ENCODE measurements around the gene FLII.

FLII gene

GRCh38 chr17:18267366-18267765 lies 8.8 kb upstream of the FLII start:
- no peaks in the 10 kb centered on the region for H3K27me3 Mint-ChIP-seq
- H3K4me1 Mint-ChIP-seq (ENCODE audit: low read depth): peaks cover 20% of the 10 kb centered on the region
- H3K4me3 Mint-ChIP-seq: no peak overlapping the region
- DNase-seq: no peak
- peaks cover 37% of the 10 kb centered on the region for H3K36me3 Mint-ChIP-seq (ENCODE audit: low read depth)
- H3K9me3 Mint-ChIP-seq: no peaks in the 10 kb centered on the region
- H3K27ac Mint-ChIP-seq: peak overlapping the region; percentile 9

- Mint-ChIP-seq H3K9me3 (no peaks in the 10 kb centered on the region), H3K27ac (no peak overlapping the region), H3K4me3 (no peak overlapping the region), H3K4me1 (ENCODE audit: low read depth) (peaks cover 39% of the 10 kb centered on the region), H3K27me3 (no peaks in the 10 kb centered on the region), H3K36me3 (ENCODE audit: low read depth) (peaks cover 18% of the 10 kb centered on the region)
- DNase-seq: no peak
Observed at GRCh38 chr17:18263885-18264682, 5.5 kb upstream of the FLII start.

- peaks cover 21% of the 10 kb centered on the region for H3K36me3 Mint-ChIP-seq (ENCODE audit: low read depth)
- H3K9me3 Mint-ChIP-seq: no peaks in the 10 kb centered on the region
- H3K27ac Mint-ChIP-seq: no peak overlapping the region
- H3K27me3 Mint-ChIP-seq: no peaks in the 10 kb centered on the region
- DNase-seq: no peak
- H3K4me3 Mint-ChIP-seq: no peak overlapping the region
- peaks cover 37% of the 10 kb centered on the region for H3K4me1 Mint-ChIP-seq (ENCODE audit: low read depth)
Observed at GRCh38 chr17:18262641-18263040, 4.1 kb upstream of the FLII start.

GRCh38 chr17:18262111-18262510 lies 3.6 kb upstream of the FLII start:
- peak overlapping the region; percentile 40 for H3K27ac Mint-ChIP-seq
- no peak for DNase-seq
- H3K4me1 Mint-ChIP-seq (ENCODE audit: low read depth): peaks cover 39% of the 10 kb centered on the region
- no peaks in the 10 kb centered on the region for H3K9me3 Mint-ChIP-seq
- no peaks in the 10 kb centered on the region for H3K27me3 Mint-ChIP-seq
- H3K36me3 Mint-ChIP-seq (ENCODE audit: low read depth): peaks cover 22% of the 10 kb centered on the region
- peak overlapping the region; percentile 80 for H3K4me3 Mint-ChIP-seq

GRCh38 chr17:18261659-18262058 lies 3.1 kb upstream of the FLII start:
- no peak for DNase-seq
- H3K4me3 Mint-ChIP-seq: peak overlapping the region; percentile 80
- H3K9me3 Mint-ChIP-seq: no peaks in the 10 kb centered on the region
- peaks cover 26% of the 10 kb centered on the region for H3K36me3 Mint-ChIP-seq (ENCODE audit: low read depth)
- H3K27me3 Mint-ChIP-seq: no peaks in the 10 kb centered on the region
- peak overlapping the region; percentile 89 for H3K27ac Mint-ChIP-seq
- H3K4me1 Mint-ChIP-seq (ENCODE audit: low read depth): peaks cover 42% of the 10 kb centered on the region

- Mint-ChIP-seq H3K9me3 (no peaks in the 10 kb centered on the region), H3K27me3 (no peaks in the 10 kb centered on the region), H3K4me3 (peak overlapping the region; percentile 80), H3K36me3 (ENCODE audit: low read depth) (peaks cover 32% of the 10 kb centered on the region), H3K27ac (peak overlapping the region; percentile 89), H3K4me1 (ENCODE audit: low read depth) (peaks cover 42% of the 10 kb centered on the region)
- DNase-seq: no peak
Observed at GRCh38 chr17:18261146-18261515, 2.6 kb upstream of the FLII start.

- Mint-ChIP-seq H3K9me3 (no peaks in the 10 kb centered on the region), H3K36me3 (ENCODE audit: low read depth) (peaks cover 35% of the 10 kb centered on the region), H3K4me3 (peak within 1 kb of the TSS; percentile 80), H3K27me3 (no peaks in the 10 kb centered on the region), H3K4me1 (ENCODE audit: low read depth) (peaks cover 46% of the 10 kb centered on the region), H3K27ac (peak within 1 kb of the TSS; percentile 89)
- peak; percentile 93 for DNase-seq
Observed at GRCh38 chr17:18260332-18261145, 2.0 kb upstream of the FLII start, which contains the start of gene MIEF2. Gene MIEF2 (plus strand): TSS chr17:18260662. CDS start chr17:18262721, 2,059 bp downstream.

- H3K4me3 Mint-ChIP-seq: peak overlapping the region; percentile 80
- H3K27ac Mint-ChIP-seq: peak overlapping the region; percentile 89
- H3K4me1 Mint-ChIP-seq (ENCODE audit: low read depth): peaks cover 46% of the 10 kb centered on the region
- peaks cover 36% of the 10 kb centered on the region for H3K36me3 Mint-ChIP-seq (ENCODE audit: low read depth)
- H3K9me3 Mint-ChIP-seq: no peaks in the 10 kb centered on the region
- no peak for DNase-seq
- no peaks in the 10 kb centered on the region for H3K27me3 Mint-ChIP-seq
Observed at GRCh38 chr17:18259621-18260331, 1.2 kb upstream of the FLII start.

GRCh38 chr17:18257982-18258355 lies 569 bp downstream of the FLII start:
- peaks cover 46% of the 10 kb centered on the region for H3K36me3 Mint-ChIP-seq (ENCODE audit: low read depth)
- H3K4me3 Mint-ChIP-seq: peak overlapping the region; percentile 98
- no peaks in the 10 kb centered on the region for H3K9me3 Mint-ChIP-seq

GRCh38 chr17:18257268-18257981 lies 1.1 kb downstream of the FLII start:
- Mint-ChIP-seq H3K9me3 (no peaks in the 10 kb centered on the region), H3K4me3 (peak overlapping the region; percentile 98), H3K27me3 (no peaks in the 10 kb centered on the region), H3K27ac (peak overlapping the region; percentile 95), H3K36me3 (ENCODE audit: low read depth) (peaks cover 51% of the 10 kb centered on the region), H3K4me1 (ENCODE audit: low read depth) (peaks cover 42% of the 10 kb centered on the region)
- DNase-seq: peak; percentile 42

More at GRCh38 chr17:18257982-18258355, 569 bp downstream of the FLII start:
- peaks cover 43% of the 10 kb centered on the region for H3K4me1 Mint-ChIP-seq (ENCODE audit: low read depth)
- DNase-seq: peak; percentile 69
- peak overlapping the region; percentile 95 for H3K27ac Mint-ChIP-seq
- H3K27me3 Mint-ChIP-seq: no peaks in the 10 kb centered on the region

- H3K27ac Mint-ChIP-seq: peak overlapping the region; percentile 95
- peaks cover 58% of the 10 kb centered on the region for H3K36me3 Mint-ChIP-seq (ENCODE audit: low read depth)
- peaks cover 38% of the 10 kb centered on the region for H3K4me1 Mint-ChIP-seq (ENCODE audit: low read depth)
- DNase-seq: no peak
- H3K4me3 Mint-ChIP-seq: peak overlapping the region; percentile 98
- no peaks in the 10 kb centered on the region for H3K9me3 Mint-ChIP-seq
- no peaks in the 10 kb centered on the region for H3K27me3 Mint-ChIP-seq
Observed at GRCh38 chr17:18256776-18257175, 1.8 kb downstream of the FLII start.

- peaks cover 62% of the 10 kb centered on the region for H3K36me3 Mint-ChIP-seq (ENCODE audit: low read depth)
Observed at GRCh38 chr17:18256351-18256750, 2.2 kb downstream of the FLII start.

GRCh38 chr17:18254888-18255649 lies 3.5 kb downstream of the FLII start:
- Mint-ChIP-seq H3K4me3 (no peak overlapping the region), H3K27ac (no peak overlapping the region), H3K36me3 (ENCODE audit: low read depth) (peaks cover 75% of the 10 kb centered on the region), H3K27me3 (no peaks in the 10 kb centered on the region), H3K9me3 (no peaks in the 10 kb centered on the region), H3K4me1 (ENCODE audit: low read depth) (peaks cover 29% of the 10 kb centered on the region)
- no peak for DNase-seq

More at GRCh38 chr17:18256351-18256750, 2.2 kb downstream of the FLII start:
- DNase-seq: no peak
- Mint-ChIP-seq H3K4me1 (ENCODE audit: low read depth) (peaks cover 33% of the 10 kb centered on the region), H3K4me3 (peak overlapping the region; percentile 18), H3K27ac (peak overlapping the region; percentile 31), H3K27me3 (no peaks in the 10 kb centered on the region), H3K9me3 (no peaks in the 10 kb centered on the region)

All from activated T-cell treated with anti-CD3 and anti-CD28 coated beads, Interleukin-2, amount 50 U/mL, for 24 hours (primary cell).